K562 (cell line): ENCODE data around the gene PEAR1. TPM values are rescaled to one million over a fixed set of nuclear protein-coding genes. Genes with fewer than 3 reads are reported as not detected.

Experiments used
- ARHGAP35 ChIP-seq: fragments of 450-650 bp; IDR thresholded peaks from 2 replicates; pipeline ENCODE4 v1.6.1; 2018; ENCODE audit not compliant: partially characterized antibody
- BCOR ChIP-seq: fragments of 450-650 bp; IDR thresholded peaks from 2 replicates; pipeline ENCODE4 v1.6.1; 2016
- CHD1 ChIP-seq: fragments of 200-600 bp; sonication (generic); IDR thresholded peaks from one replicate; pipeline ENCODE4 v1.6.1; 2012; ENCODE audit warnings: mild to moderate bottlenecking, moderate library complexity, low read length, inconsistent platforms
- EP300 ChIP-seq: IDR thresholded peaks from 2 replicates; pipeline ENCODE4 v1.6.1; 2012; ENCODE audit warnings: low read length, improper control_type of control experiment
- GABPA ChIP-seq: fragments of 200-800 bp; sonication (Bioruptor generic); conservative IDR thresholded peaks from 2 replicates; pipeline ENCODE4 v1.6.1; 2016; ENCODE audit warnings: low read depth, missing genetic modification characterization, missing compliant biosample characterization
- HDAC8 ChIP-seq: fragments of 450-650 bp; IDR thresholded peaks from 2 replicates; pipeline ENCODE4 v1.6.1; 2016; ENCODE audit warnings: mild to moderate bottlenecking, missing genetic modification characterization, moderate library complexity, missing compliant biosample characterization
- HNRNPUL1 ChIP-seq: fragments of 200-400 bp; formaldehyde crosslinking; IDR thresholded peaks from 2 replicates; pipeline ENCODE4 v1.6.1; 2017; ENCODE audit warnings: low read length
- ILF3 ChIP-seq: fragments of 450-650 bp; IDR thresholded peaks from 2 replicates; pipeline ENCODE4 v1.6.1; 2018; ENCODE audit warnings: antibody characterized with exemption, mild to moderate bottlenecking, moderate library complexity, borderline replicate concordance
- MAZ ChIP-seq, 2 experiments: fragments of 450-650 bp in 1 of 2; sonication (generic) in 1 of 2; formaldehyde crosslinking; IDR thresholded peaks in 1 of 2; conservative IDR thresholded peaks in 1 of 2; 2 replicates each; pipeline versions ENCODE4 v1.4.0 to v1.5.0; 2020; ENCODE audit warnings: mild to moderate bottlenecking in 1 of 2, missing genetic modification reagents in 1 of 2
- NUFIP1 ChIP-seq: fragments of 450-650 bp; IDR thresholded peaks from 2 replicates; pipeline ENCODE4 v1.6.1; 2018; ENCODE audit not compliant: partially characterized antibody
- PHF20 ChIP-seq: fragments of 450-650 bp; IDR thresholded peaks from 2 replicates; pipeline ENCODE4 v1.6.1; 2018; ENCODE audit not compliant: partially characterized antibody
- RAD21 ChIP-seq, 2 experiments: fragments of 250-450 bp in 1 of 2; fragments of 450-650 bp in 1 of 2; sonication (Bioruptor Pico) in 1 of 2; formaldehyde crosslinking in 1 of 2; IDR thresholded peaks in 1 of 2; conservative IDR thresholded peaks in 1 of 2; 2 replicates each; pipeline versions ENCODE4 v1.4.0 to v1.8.0; 2020 to 2022; ENCODE audit warnings: mild to moderate bottlenecking in 2 of 2, moderate library complexity in 1 of 2
- RB1 ChIP-seq: fragments of 450-650 bp; IDR thresholded peaks from 2 replicates; pipeline ENCODE4 v1.6.1; 2017; ENCODE audit warnings: low read depth, mild to moderate bottlenecking
- RCOR1 ChIP-seq, 2 experiments: IDR thresholded peaks; 2 replicates each; pipeline ENCODE4 v1.6.1; 2012; ENCODE audit warnings: low read depth in 2 of 2, low read length in 2 of 2, borderline replicate concordance in 1 of 2, improper control_type of control experiment in 1 of 2
- RUNX1 ChIP-seq: sonication (generic); IDR thresholded peaks from 2 replicates; pipeline ENCODE4 v1.6.1; 2016; ENCODE audit warnings: antibody characterized with exemption, low read depth
- SMARCC2 ChIP-seq: fragments of 450-650 bp; IDR thresholded peaks from 2 replicates; pipeline ENCODE4 v1.6.1; 2017; ENCODE audit warnings: antibody characterized with exemption, moderate library complexity, mild to moderate bottlenecking, low read depth
- SMC3 ChIP-seq: conservative IDR thresholded peaks from 2 replicates; pipeline ENCODE4 v1.6.1; 2011; ENCODE audit warnings: low read depth, low read length, improper control_type of control experiment; ENCODE audit not compliant: insufficient read depth
- TOE1 ChIP-seq, 2 experiments: fragments of 450-650 bp in 1 of 2; sonication (generic) in 1 of 2; formaldehyde crosslinking in 1 of 2; IDR thresholded peaks; 2 replicates each; pipeline versions ENCODE4 v1.7.1 to v1.8.0; 2016 to 2022; ENCODE audit warnings: borderline replicate concordance in 2 of 2, mild to moderate bottlenecking in 2 of 2, antibody characterized with exemption in 1 of 2, inconsistent platforms in 1 of 2, low read depth in 1 of 2, missing genetic modification reagents in 1 of 2, moderate library complexity in 1 of 2
- U2AF2 ChIP-seq: fragments of 200-400 bp; formaldehyde crosslinking; optimal IDR thresholded peaks from 2 replicates; pipeline ENCODE3; 2017; ENCODE audit warnings: low read depth, mild to moderate bottlenecking, low read length
- ZNF263 ChIP-seq: sonication (generic); formaldehyde crosslinking; IDR thresholded peaks from 2 replicates; pipeline ENCODE4 v1.8.0; 2022; ENCODE audit warnings: mild to moderate bottlenecking, missing genetic modification reagents, borderline replicate concordance
- ZNF316 ChIP-seq: fragments of 450-650 bp; IDR thresholded peaks from 2 replicates; pipeline ENCODE4 v1.6.1; 2016
- ZNF347 ChIP-seq: fragments of 450-650 bp; formaldehyde crosslinking; IDR thresholded peaks from 2 replicates; pipeline ENCODE4 v1.4.0; 2020; ENCODE audit warnings: low read depth, mild to moderate bottlenecking, moderate library complexity
- polyA plus RNA-seq, 8 experiments: library from polyadenylated mRNA; depleted of rRNA in 4 of 8; stranded (reverse) in 5 of 8; unstranded in 3 of 8; fragments of >200 nt; fragmentation: Nextera tagmentation in 2 of 8; fragmentation: Illumina TruSeq in 1 of 8; extraction: Ambion mirVana in 2 of 8; extraction: Trizol in 1 of 8; gene quantifications; 2 replicates each; pipeline versions ENCODE4 v1.2.1 to v1.2.3, GENCODE V29; 2011 to 2014; ENCODE audit warnings: inconsistent platforms in 1 of 8, missing spikeins in 1 of 8
- total RNA-seq, 7 experiments: library from RNA; depleted of rRNA in 6 of 7; stranded (reverse); fragments of >200 nt in 6 of 7; fragmentation: Illumina TruSeq in 2 of 7; extraction: Trizol in 2 of 7; gene quantifications; 2 replicates each; pipeline versions ENCODE4 v1.2.1 to v1.2.3, GENCODE V29; 2011 to 2021; ENCODE audit warnings: low replicate concordance in 1 of 7
- TF ChIP-seq, protein P1 (sequence below): fragments of 250-450 bp; sonication (Bioruptor Pico); IDR thresholded peaks from 2 replicates; pipeline ENCODE4 v1.5.0; 2021
- TF ChIP-seq, protein P2 (sequence below): fragments of 450-650 bp; IDR thresholded peaks from 2 replicates; pipeline ENCODE4 v1.6.1; 2014; ENCODE audit warnings: low read depth, mild to moderate bottlenecking, moderate library complexity, borderline replicate concordance

Gene PEAR1
- total and polyA plus RNA-seq, 9 of the 15 experiments (the other 6 are each of a cell fraction or from before 2014, with no cell fraction given), result 0.87 to 13.9 (median 6.1) TPM

DNA sequence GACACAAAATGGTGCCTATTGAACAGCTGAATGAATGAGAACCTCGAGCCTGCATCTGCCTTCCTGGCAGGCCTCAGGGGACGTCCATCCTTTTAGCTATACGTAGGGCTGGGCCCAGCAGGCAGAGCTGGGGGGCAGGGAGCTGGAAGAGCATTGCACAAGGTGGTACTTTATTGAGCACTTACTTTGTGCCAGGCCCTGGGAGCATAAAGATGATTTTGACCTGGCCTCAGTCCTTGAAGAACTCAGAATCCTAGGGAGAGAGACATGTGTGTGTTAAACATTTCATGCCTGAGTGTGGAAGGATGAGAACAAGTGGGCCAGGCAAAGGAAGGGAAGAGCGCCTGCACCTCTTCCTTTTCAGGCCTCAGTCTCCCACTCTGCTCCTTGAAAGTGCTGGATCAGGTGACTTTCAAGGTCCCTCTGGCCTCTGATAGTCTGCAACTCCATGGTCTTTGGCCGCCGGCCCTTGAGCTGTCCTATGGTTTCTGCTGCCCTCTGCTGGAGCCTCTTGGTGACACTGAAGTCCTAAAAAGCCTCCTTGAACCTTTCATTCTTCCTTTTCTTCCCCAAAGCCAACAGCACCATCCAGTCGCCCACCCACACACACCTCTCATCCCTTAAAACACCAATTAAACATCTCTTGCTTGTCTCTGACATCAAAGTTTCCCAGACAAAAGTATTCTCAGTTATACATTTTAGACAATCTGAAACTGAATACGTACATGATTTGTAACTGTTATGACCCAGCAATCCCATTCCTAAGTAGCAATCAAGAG, 3.5 kb upstream of the PEAR1 start (continued):
- no peak for TF ChIP-seq HNRNPUL1
- TF ChIP-seq SMARCC2, result no peak
- TF ChIP-seq RCOR1 (IDR thresholded peaks at IDR 0.05; ENCODE audit: borderline replicate concordance in 1 of 2, low read depth in 2 of 2, low read length in 2 of 2), result peak in 1 of 2 experiments; percentile 50; a peak in 1 of 4 replicates
- TF ChIP-seq U2AF2, result no peak
- TF ChIP-seq CHD1, result no peak
- TF ChIP-seq HDAC8 (tag), result no peak
- TF ChIP-seq ILF3, result no peak
- peak; percentile 91 to 97 for TF ChIP-seq RAD21 (CRISPR knock-in tag; conservative IDR thresholded peaks at IDR 0.05 in 1 of 2, IDR thresholded peaks at IDR 0.05 in 1 of 2)
- TF ChIP-seq ZNF263 (CRISPR knock-in tag), result peak; percentile 40; the same call in 1 of the 2 replicates
- TF ChIP-seq SMC3, result peak; percentile 94
- peak; percentile 84; the same call in 1 of the 2 replicates for TF ChIP-seq TOE1 (IDR thresholded peaks at IDR 0.05; ENCODE audit: borderline replicate concordance)
- TF ChIP-seq TOE1 (CRISPR knock-in tag; IDR thresholded peaks at IDR 0.05; ENCODE audit: borderline replicate concordance, low read depth), result no peak
- TF ChIP-seq MAZ (CRISPR knock-in tag; conservative IDR thresholded peaks at IDR 0.05 in 1 of 2, IDR thresholded peaks at IDR 0.05 in 1 of 2), result peak in 1 of 2 experiments; percentile 62; a peak in 2 of 4 replicates
- peak; percentile 19 for TF ChIP-seq ARHGAP35
- TF ChIP-seq ZNF347, result no peak
- no peak for TF ChIP-seq NUFIP1
- TF ChIP-seq BCOR, result no peak
- no peak for TF ChIP-seq RUNX1
- TF ChIP-seq EP300, result peak; percentile 50
- TF ChIP-seq GABPA (tag), result no peak
- TF ChIP-seq, protein P1, sequence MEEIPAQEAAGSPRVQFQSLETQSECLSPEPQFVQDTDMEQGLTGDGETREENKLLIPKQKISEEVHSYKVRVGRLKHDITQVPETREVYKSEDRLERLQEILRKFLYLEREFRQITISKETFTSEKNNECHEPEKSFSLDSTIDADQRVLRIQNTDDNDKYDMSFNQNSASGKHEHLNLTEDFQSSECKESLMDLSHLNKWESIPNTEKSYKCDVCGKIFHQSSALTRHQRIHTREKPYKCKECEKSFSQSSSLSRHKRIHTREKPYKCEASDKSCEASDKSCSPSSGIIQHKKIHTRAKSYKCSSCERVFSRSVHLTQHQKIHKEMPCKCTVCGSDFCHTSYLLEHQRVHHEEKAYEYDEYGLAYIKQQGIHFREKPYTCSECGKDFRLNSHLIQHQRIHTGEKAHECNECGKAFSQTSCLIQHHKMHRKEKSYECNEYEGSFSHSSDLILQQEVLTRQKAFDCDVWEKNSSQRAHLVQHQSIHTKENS (CRISPR knock-in tag), result no peak
- TF ChIP-seq, protein P2, sequence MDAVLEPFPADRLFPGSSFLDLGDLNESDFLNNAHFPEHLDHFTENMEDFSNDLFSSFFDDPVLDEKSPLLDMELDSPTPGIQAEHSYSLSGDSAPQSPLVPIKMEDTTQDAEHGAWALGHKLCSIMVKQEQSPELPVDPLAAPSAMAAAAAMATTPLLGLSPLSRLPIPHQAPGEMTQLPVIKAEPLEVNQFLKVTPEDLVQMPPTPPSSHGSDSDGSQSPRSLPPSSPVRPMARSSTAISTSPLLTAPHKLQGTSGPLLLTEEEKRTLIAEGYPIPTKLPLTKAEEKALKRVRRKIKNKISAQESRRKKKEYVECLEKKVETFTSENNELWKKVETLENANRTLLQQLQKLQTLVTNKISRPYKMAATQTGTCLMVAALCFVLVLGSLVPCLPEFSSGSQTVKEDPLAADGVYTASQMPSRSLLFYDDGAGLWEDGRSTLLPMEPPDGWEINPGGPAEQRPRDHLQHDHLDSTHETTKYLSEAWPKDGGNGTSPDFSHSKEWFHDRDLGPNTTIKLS, result peak; percentile 26; the same call in 1 of the 2 replicates
- TF ChIP-seq RB1, result peak; percentile 89
- TF ChIP-seq PHF20, result peak; percentile 88
- TF ChIP-seq ZNF316, result peak; percentile 43
